ENCODE measurements around the gene ATP5F1B. TPM values are rescaled to one million over a fixed set of nuclear protein-coding genes. Genes with fewer than 3 reads are reported as not detected.

ATP5F1B gene
- total and polyA plus RNA-seq, 2 donors (not counting 1 experiment from before 2014, with no cell fraction given): 613 to 965 TPM

GRCh38 chr12:56600753-56601152 is 45.0 kb downstream of the ATP5F1B start:
- no peak overlapping the region for H2AFZ ChIP-seq (ENCODE audit: low read length)
- no peak overlapping the region for H3K4me2 ChIP-seq (ENCODE audit: extremely low read depth, insufficient read depth, low read length)
- H3K36me3 ChIP-seq (ENCODE audit: control insufficient read depth, insufficient read depth, low read length): peaks cover 50% of the 10 kb centered on the region

DNA sequence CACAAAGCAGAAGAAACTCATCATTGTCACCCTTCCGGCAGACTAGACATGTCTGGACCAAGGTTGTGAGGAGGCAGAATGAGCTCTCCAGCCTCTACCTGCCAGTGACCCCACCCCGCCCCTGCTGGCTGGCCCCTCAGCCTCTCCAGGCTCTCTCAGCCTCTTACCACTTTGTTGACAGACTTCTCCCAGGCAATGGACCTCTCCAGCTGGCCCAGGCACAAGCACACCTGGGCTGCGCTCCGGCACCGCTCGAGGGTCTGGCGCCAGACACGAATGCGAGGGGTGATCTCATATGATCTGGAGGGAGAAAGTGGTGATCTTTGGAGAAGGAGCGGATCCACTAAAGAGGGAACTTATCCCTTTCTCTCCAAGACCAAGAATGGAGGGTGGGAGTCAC is 46.0 kb downstream of the ATP5F1B start:
- Histone ChIP-seq H3K27me3 (ENCODE audit: control insufficient read depth, insufficient read depth, low read length) (no peaks in the 10 kb centered on the region), H3K9me3 (ENCODE audit: control insufficient read depth, insufficient read depth, low read depth, low read length) (no peaks in the 10 kb centered on the region), H3K4me2 (ENCODE audit: extremely low read depth, insufficient read depth, low read length) (no peak overlapping the region), H2AFZ (ENCODE audit: low read length) (no peak overlapping the region), H3K36me3 (ENCODE audit: control insufficient read depth, insufficient read depth, low read length) (peaks cover 50% of the 10 kb centered on the region), H3K79me2 (ENCODE audit: control insufficient read depth, insufficient read depth, low read length) (no peaks in the 10 kb centered on the region), H4K20me1 (ENCODE audit: control insufficient read depth, extremely low read depth, insufficient read depth, low read length) (no peaks in the 10 kb centered on the region), H3K4me1 (ENCODE audit: control insufficient read depth, extremely low read depth, insufficient read depth, low read length) (no peaks in the 10 kb centered on the region), H3K27ac (ENCODE audit: insufficient read depth, low read length) (no peak overlapping the region), H3K4me3 (replicated peaks in 1 of 4; ENCODE audit: control extremely low read depth in 1 of 4, insufficient read depth in 1 of 4, low read depth in 3 of 4, low read length in 4 of 4) (no peak overlapping the region), H3K9ac (ENCODE audit: insufficient read depth, low read length) (no peak overlapping the region)
- TF ChIP-seq EZH2 (IDR thresholded peaks at IDR 0.05; ENCODE audit: low read length, missing control alignments) (no peak), CTCF (conservative IDR thresholded peaks at IDR 0.05 in 1 of 2, IDR thresholded peaks at IDR 0.05 in 1 of 2; ENCODE audit: low read depth in 1 of 2, low read length in 2 of 2) (no peak)
- no peak for DNase-seq (ENCODE audit: low read depth in 2 of 2)

More at GRCh38 chr12:56600753-56601152, 45.0 kb downstream of the ATP5F1B start:
- no peak for DNase-seq (ENCODE audit: low read depth in 2 of 2)
- no peak overlapping the region for H3K4me3 ChIP-seq (replicated peaks in 1 of 4; ENCODE audit: control extremely low read depth in 1 of 4, insufficient read depth in 1 of 4, low read depth in 3 of 4, low read length in 4 of 4)
- no peaks in the 10 kb centered on the region for H3K79me2 ChIP-seq (ENCODE audit: control insufficient read depth, insufficient read depth, low read length)
- no peak overlapping the region for H3K27ac ChIP-seq (ENCODE audit: insufficient read depth, low read length)
- no peaks in the 10 kb centered on the region for H3K9me3 ChIP-seq (ENCODE audit: control insufficient read depth, insufficient read depth, low read depth, low read length)
- H3K27me3 ChIP-seq (ENCODE audit: control insufficient read depth, insufficient read depth, low read length): no peaks in the 10 kb centered on the region
- H3K9ac ChIP-seq (ENCODE audit: insufficient read depth, low read length): no peak overlapping the region
- TF ChIP-seq CTCF (conservative IDR thresholded peaks at IDR 0.05 in 1 of 2, IDR thresholded peaks at IDR 0.05 in 1 of 2; ENCODE audit: low read depth in 1 of 2, low read length in 2 of 2) (no peak), EZH2 (IDR thresholded peaks at IDR 0.05; ENCODE audit: low read length, missing control alignments) (no peak)
- no peaks in the 10 kb centered on the region for H3K4me1 ChIP-seq (ENCODE audit: control insufficient read depth, extremely low read depth, insufficient read depth, low read length)
- H4K20me1 ChIP-seq (ENCODE audit: control insufficient read depth, extremely low read depth, insufficient read depth, low read length): no peaks in the 10 kb centered on the region

- Histone ChIP-seq H3K4me3 (replicated peaks in 1 of 4; ENCODE audit: control extremely low read depth in 1 of 4, insufficient read depth in 1 of 4, low read depth in 3 of 4, low read length in 4 of 4) (no peak overlapping the region), H2AFZ (ENCODE audit: low read length) (no peak overlapping the region), H3K79me2 (ENCODE audit: control insufficient read depth, insufficient read depth, low read length) (no peaks in the 10 kb centered on the region), H3K9ac (ENCODE audit: insufficient read depth, low read length) (no peak overlapping the region), H3K27ac (ENCODE audit: insufficient read depth, low read length) (no peak overlapping the region), H3K36me3 (ENCODE audit: control insufficient read depth, insufficient read depth, low read length) (peaks cover 46% of the 10 kb centered on the region), H3K4me1 (ENCODE audit: control insufficient read depth, extremely low read depth, insufficient read depth, low read length) (no peaks in the 10 kb centered on the region), H3K27me3 (ENCODE audit: control insufficient read depth, insufficient read depth, low read length) (no peaks in the 10 kb centered on the region), H3K9me3 (ENCODE audit: control insufficient read depth, insufficient read depth, low read depth, low read length) (no peaks in the 10 kb centered on the region), H3K4me2 (ENCODE audit: extremely low read depth, insufficient read depth, low read length) (no peak overlapping the region), H4K20me1 (ENCODE audit: control insufficient read depth, extremely low read depth, insufficient read depth, low read length) (no peaks in the 10 kb centered on the region)
- no peak for DNase-seq (ENCODE audit: low read depth in 2 of 2)
- TF ChIP-seq EZH2 (IDR thresholded peaks at IDR 0.05; ENCODE audit: low read length, missing control alignments) (no peak), CTCF (conservative IDR thresholded peaks at IDR 0.05 in 1 of 2, IDR thresholded peaks at IDR 0.05 in 1 of 2; ENCODE audit: low read depth in 1 of 2, low read length in 2 of 2) (no peak)
Observed at GRCh38 chr12:56599041-56599440, 46.7 kb downstream of the ATP5F1B start.
